GM06990 (cell line): ENCODE data around the gene JAML.

Source experiments
- DNase-seq: peaks from one replicate; pipeline ENCODE4 v3.0.0-alpha.2; 2011; ENCODE audit not compliant: insufficient read length; ENCODE audit errors: extremely low read depth
- H3K27me3 ChIP-seq: replicated peaks from 2 replicates; pipeline ENCODE4 v1.6.0; 2011; ENCODE audit warnings: low read length; ENCODE audit not compliant: control insufficient read depth, insufficient read depth
- H3K36me3 ChIP-seq: 2 replicates; pipeline ENCODE4 v1.5.1; 2011; ENCODE audit warnings: low read length; ENCODE audit not compliant: control insufficient read depth, insufficient read depth
- H3K4me3 ChIP-seq: replicated peaks from 2 replicates; pipeline ENCODE4 v1.5.1; 2011; ENCODE audit warnings: low read depth, mild to moderate bottlenecking, control low read depth, low read length
- TF ChIP-seq, protein P1 (sequence below): IDR thresholded peaks from 2 replicates; pipeline ENCODE4 v1.5.1; 2011; ENCODE audit warnings: low read length, control low read depth, mild to moderate bottlenecking, inconsistent platforms; ENCODE audit not compliant: insufficient read depth, poor library complexity, severe bottlenecking

Gene JAML

DNA sequence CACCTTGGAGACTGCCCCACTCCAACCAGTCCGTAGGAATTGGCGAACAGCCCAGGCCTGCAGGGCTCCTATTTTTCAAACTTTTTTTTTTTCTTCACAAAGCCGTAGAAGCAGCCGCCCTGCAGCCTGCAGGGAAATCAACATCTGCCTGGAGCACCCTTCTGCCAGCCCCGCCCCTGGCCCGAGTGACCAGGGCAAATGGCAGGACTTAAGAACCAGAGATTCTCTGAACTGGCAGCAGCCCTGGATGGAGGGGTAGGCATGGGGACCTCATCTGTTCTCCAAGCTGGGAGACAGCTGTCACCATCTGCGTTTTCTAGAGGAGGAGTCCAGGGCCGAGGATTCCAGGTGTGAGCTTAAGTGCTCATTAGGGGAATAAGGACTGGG, 53.9 kb downstream of the JAML start:
- Histone ChIP-seq H3K36me3 (no peaks in the 10 kb centered on the region), H3K27me3 (peaks cover 4% of the 10 kb centered on the region), H3K4me3 (no peak overlapping the region)
- TF ChIP-seq, protein P1, sequence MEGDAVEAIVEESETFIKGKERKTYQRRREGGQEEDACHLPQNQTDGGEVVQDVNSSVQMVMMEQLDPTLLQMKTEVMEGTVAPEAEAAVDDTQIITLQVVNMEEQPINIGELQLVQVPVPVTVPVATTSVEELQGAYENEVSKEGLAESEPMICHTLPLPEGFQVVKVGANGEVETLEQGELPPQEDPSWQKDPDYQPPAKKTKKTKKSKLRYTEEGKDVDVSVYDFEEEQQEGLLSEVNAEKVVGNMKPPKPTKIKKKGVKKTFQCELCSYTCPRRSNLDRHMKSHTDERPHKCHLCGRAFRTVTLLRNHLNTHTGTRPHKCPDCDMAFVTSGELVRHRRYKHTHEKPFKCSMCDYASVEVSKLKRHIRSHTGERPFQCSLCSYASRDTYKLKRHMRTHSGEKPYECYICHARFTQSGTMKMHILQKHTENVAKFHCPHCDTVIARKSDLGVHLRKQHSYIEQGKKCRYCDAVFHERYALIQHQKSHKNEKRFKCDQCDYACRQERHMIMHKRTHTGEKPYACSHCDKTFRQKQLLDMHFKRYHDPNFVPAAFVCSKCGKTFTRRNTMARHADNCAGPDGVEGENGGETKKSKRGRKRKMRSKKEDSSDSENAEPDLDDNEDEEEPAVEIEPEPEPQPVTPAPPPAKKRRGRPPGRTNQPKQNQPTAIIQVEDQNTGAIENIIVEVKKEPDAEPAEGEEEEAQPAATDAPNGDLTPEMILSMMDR = no peak
- no peak for DNase-seq

DNA sequence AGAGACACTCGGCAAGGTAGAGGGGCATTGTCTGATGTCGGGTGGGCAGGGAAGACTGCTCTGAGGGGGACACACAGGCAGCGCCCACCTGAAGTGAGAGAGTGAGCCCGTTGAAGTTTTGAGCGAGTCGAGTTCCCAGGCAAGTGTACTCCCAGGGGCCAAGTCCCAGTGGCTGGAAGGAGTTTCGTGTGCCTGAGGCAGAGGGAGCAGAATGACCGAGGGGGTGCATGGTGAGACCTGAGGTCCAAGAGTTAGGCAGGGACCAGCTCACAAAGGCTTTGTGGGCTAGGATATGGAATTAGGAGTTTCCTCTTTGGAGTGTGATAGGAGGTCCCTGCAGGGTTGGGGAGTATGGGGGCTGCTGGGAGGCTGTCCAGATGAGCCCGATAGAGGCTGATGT, 54.6 kb downstream of the JAML start:
- no peak for DNase-seq
- TF ChIP-seq, protein P1 = no peak
- Histone ChIP-seq H3K27me3 (peaks cover 4% of the 10 kb centered on the region), H3K36me3 (no peaks in the 10 kb centered on the region), H3K4me3 (no peak overlapping the region)

DNA sequence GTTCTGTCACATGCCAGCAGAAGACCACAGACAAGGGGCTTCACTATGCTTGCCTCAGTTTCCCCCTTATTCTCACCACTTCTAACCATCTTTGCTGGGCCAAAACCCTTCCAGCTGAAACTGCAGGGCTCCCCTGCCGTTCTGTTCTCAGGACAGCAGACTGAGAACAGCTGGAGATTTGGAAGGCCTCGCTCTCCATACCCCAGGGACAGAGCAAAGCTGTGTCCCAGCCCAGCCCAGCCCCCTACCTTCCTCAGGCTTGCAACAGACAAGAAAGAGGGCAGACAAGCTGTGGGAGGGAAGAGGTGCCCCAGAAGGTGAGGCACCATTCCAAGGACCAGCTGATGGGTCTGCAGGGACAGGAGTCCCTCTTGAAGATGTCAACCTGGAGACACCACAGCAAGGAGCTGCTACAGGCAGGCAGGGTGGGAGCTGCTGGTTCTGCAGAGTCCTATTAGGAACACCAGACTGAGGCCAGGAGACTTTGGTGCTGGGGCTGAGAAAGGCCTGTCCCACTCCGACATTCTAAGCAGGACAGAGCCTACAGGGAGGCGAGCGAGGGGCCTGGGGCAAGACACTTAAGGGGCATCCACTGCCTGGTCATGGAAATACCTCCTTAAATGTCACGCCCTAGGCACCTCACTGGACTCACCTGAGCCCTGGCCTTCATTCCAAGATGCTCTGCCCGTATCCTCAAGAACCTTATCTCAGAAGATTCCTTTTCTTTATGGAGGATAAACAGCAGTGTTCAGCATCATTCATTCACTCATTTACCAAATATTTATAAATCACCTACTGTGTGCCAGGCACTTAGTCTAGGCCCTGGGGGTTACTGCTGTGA, 55.3 kb downstream of the JAML start:
- Histone ChIP-seq H3K36me3 (no peaks in the 10 kb centered on the region), H3K4me3 (no peak overlapping the region), H3K27me3 (peaks cover 4% of the 10 kb centered on the region)
- DNase-seq = no peak
- TF ChIP-seq, protein P1 = no peak

DNA sequence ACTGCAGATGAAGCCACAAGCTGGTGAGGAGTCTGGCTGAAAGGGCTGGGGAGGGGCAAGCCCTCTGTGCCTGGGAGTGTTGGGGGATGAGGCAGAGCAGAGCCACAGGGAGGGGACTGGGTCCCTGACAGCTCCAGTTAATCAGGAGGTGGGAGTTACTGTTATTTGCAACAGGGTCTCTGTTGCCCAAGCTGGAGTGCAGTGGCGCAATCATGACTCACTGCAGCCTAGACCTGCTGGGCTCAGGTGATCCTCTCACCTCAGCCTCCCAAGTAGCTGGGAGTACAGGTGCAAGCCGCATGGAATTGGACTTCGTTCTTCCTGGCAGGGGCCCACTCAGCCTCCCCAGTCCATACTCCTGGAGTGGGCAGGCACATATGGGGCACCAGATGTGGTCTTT, 56.1 kb downstream of the JAML start:
- no peak for DNase-seq
- Histone ChIP-seq H3K36me3 (no peaks in the 10 kb centered on the region), H3K4me3 (no peak overlapping the region), H3K27me3 (peaks cover 4% of the 10 kb centered on the region)
- TF ChIP-seq, protein P1 = no peak

DNA sequence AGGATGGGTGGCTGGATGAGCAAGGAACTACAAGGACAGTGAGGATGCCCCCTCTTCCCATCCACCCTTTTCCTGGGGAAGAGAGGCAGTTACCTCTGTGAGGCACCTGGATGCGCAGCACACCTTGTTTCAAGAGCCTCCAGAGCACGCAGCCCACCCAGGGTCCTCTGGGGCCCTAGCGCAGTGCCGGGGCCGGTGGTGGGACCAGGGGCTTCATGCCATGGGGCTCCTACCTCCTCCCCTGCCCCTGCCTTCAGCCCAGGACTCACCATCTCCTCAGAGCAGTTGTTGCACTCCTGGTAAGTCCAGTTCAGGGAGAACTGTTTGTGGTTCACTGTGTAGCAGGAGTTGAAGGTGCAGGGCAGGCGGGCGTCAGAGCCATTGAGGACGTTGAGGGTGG, 56.5 kb downstream of the JAML start:
- DNase-seq = no peak
- TF ChIP-seq, protein P1 = no peak
- no peak overlapping the region for H3K4me3 ChIP-seq
- no peaks in the 10 kb centered on the region for H3K36me3 ChIP-seq
- peaks cover 4% of the 10 kb centered on the region for H3K27me3 ChIP-seq
